Smooth muscle cell (in vitro differentiated cells): ENCODE results near the gene ANKRD6. TPM values are rescaled to one million over a fixed set of nuclear protein-coding genes. Genes with fewer than 3 reads are reported as not detected.

Experiments used
- DNase-seq: peaks from one replicate; lab custom pipeline; 2025; ENCODE audit not compliant: unreplicated experiment; lab: John Stamatoyannopoulos, UW
- H2AFZ ChIP-seq: fragments of 200-600 bp; sonication (generic); 2 replicates; pipeline ENCODE4 v1.6.0; 2016; ENCODE audit warnings: antibody characterized with exemption, low read depth, mild to moderate bottlenecking
- H3F3A ChIP-seq: fragments of 200-600 bp; sonication (generic); 2 replicates; pipeline ENCODE4 v1.6.0; 2017; ENCODE audit warnings: antibody characterized with exemption, low read depth
- H3K27ac ChIP-seq: fragments of 200-600 bp; sonication (generic); 2 replicates; pipeline ENCODE4 v1.5.1; 2016; ENCODE audit warnings: low read depth, mild to moderate bottlenecking
- H3K27me3 ChIP-seq: fragments of 200-600 bp; sonication (generic); 2 replicates; pipeline ENCODE4 v1.6.1; 2016; ENCODE audit warnings: low read depth, mild to moderate bottlenecking
- H3K36me3 ChIP-seq: fragments of 200-600 bp; sonication (generic); 2 replicates; pipeline ENCODE4 v1.5.1; 2016; ENCODE audit warnings: low read depth
- H3K4me1 ChIP-seq: fragments of 200-600 bp; sonication (generic); 2 replicates; pipeline ENCODE4 v1.5.1; 2016; ENCODE audit warnings: low read depth
- H3K4me2 ChIP-seq: fragments of 200-600 bp; sonication (generic); 2 replicates; pipeline ENCODE4 v1.6.0; 2016; ENCODE audit warnings: mild to moderate bottlenecking
- H3K4me3 ChIP-seq: fragments of 200-600 bp; sonication (generic); 2 replicates; pipeline ENCODE4 v1.5.1; 2016; ENCODE audit warnings: mild to moderate bottlenecking
- H3K79me2 ChIP-seq: fragments of 200-600 bp; sonication (generic); 2 replicates; pipeline ENCODE4 v1.6.0; 2016; ENCODE audit warnings: low read depth, mild to moderate bottlenecking
- H3K9ac ChIP-seq: fragments of 200-600 bp; sonication (generic); 2 replicates; pipeline ENCODE4 v1.6.0; 2016; ENCODE audit warnings: low read depth
- H3K9me3 ChIP-seq: fragments of 200-600 bp; sonication (generic); replicated peaks from 2 replicates; pipeline ENCODE4 v1.5.1; 2016; ENCODE audit warnings: low read depth
- H4K20me1 ChIP-seq: fragments of 200-600 bp; sonication (generic); 2 replicates; pipeline ENCODE4 v1.6.0; 2016; ENCODE audit warnings: low read depth
- CTCF ChIP-seq: fragments of 200-600 bp; sonication (generic); IDR thresholded peaks from 2 replicates; pipeline ENCODE4 v1.5.1; 2017; ENCODE audit warnings: borderline replicate concordance, mild to moderate bottlenecking, antibody characterized with exemption; ENCODE audit not compliant: insufficient read depth, poor library complexity, severe bottlenecking
- WGBS: methylation state at CpG from one replicate; pipeline ENCODE4 v1.1.7; 2016; ENCODE audit warnings: low lambda C conversion rate; 5-methylcytosine and 5-hydroxymethylcytosine counted together
- polyA plus RNA-seq: library from polyadenylated mRNA; unstranded; fragments of >200 nt; fragmentation: Nextera tagmentation; extraction: Ambion mirVana; gene quantifications from 2 replicates; pipeline ENCODE4 v1.2.1, GENCODE V29; 2016
- total RNA-seq: library from RNA; depleted of rRNA; stranded (reverse); fragments of >200 nt; gene quantifications from 2 replicates; pipeline ENCODE4 v1.2.3, GENCODE V29; 2014

Gene ANKRD6
- total and polyA plus RNA-seq, 2 experiments from 2014 or later = 5.2 to 10.7 TPM

GRCh38 chr6:89492025-89492640, 59.2 kb downstream of the ANKRD6 start:
- Histone ChIP-seq H3F3A (no peaks in the 10 kb centered on the region), H3K79me2 (no peaks in the 10 kb centered on the region), H2AFZ (no peak overlapping the region), H3K36me3 (no peaks in the 10 kb centered on the region), H3K9me3 (no peaks in the 10 kb centered on the region), H4K20me1 (no peaks in the 10 kb centered on the region), H3K27ac (no peak overlapping the region), H3K4me3 (no peak overlapping the region), H3K4me2 (no peak overlapping the region), H3K9ac (no peak overlapping the region), H3K27me3 (no peaks in the 10 kb centered on the region), H3K4me1 (peaks cover 26% of the 10 kb centered on the region)
- DNase-seq = no peak
- TF ChIP-seq CTCF = no peak
- WGBS = 85% methylated on average over 7 of the region's 7 CpGs

- 95% methylated on average over 3 of the region's 3 CpGs for WGBS
- Histone ChIP-seq H3K9ac (no peak overlapping the region), H2AFZ (no peak overlapping the region), H3F3A (no peaks in the 10 kb centered on the region), H4K20me1 (no peaks in the 10 kb centered on the region), H3K27ac (no peak overlapping the region), H3K9me3 (no peaks in the 10 kb centered on the region), H3K4me3 (no peak overlapping the region), H3K4me2 (no peak overlapping the region), H3K79me2 (no peaks in the 10 kb centered on the region), H3K4me1 (peaks cover 45% of the 10 kb centered on the region), H3K36me3 (no peaks in the 10 kb centered on the region), H3K27me3 (no peaks in the 10 kb centered on the region)
- DNase-seq = no peak
- TF ChIP-seq CTCF = peak; percentile 10
Observed at GRCh38 chr6:89494131-89494793, 61.3 kb downstream of the ANKRD6 start.

- Histone ChIP-seq H3K79me2 (no peaks in the 10 kb centered on the region), H3K27me3 (no peaks in the 10 kb centered on the region), H3K4me1 (peaks cover 62% of the 10 kb centered on the region), H3K27ac (no peak overlapping the region), H3K36me3 (no peaks in the 10 kb centered on the region), H4K20me1 (peaks cover 7% of the 10 kb centered on the region), H3K4me3 (no peak overlapping the region), H2AFZ (no peak overlapping the region), H3K9me3 (no peaks in the 10 kb centered on the region), H3K4me2 (no peak overlapping the region), H3K9ac (no peak overlapping the region), H3F3A (peaks cover 9% of the 10 kb centered on the region)
- 21% methylated on average over 7 of the region's 7 CpGs for WGBS
- no peak for TF ChIP-seq CTCF
- DNase-seq = no peak
Observed at GRCh38 chr6:89495961-89496535, 63.1 kb downstream of the ANKRD6 start.
